GM23338 (cell line): ENCODE results near the gene LRCH4. TPM values are rescaled to one million over a fixed set of nuclear protein-coding genes. Genes with fewer than 3 reads are reported as not detected.

Experiments
- ATAC-seq: fragments of 200-7000 bp; cut with Tn5 transposase; 3 replicates; pipeline ENCODE4 v1.9.1; 2020
- DNase-seq: peaks from one replicate; pipeline ENCODE4 v3.0.0-alpha.2; 2015; ENCODE audit warnings: low spot score
- H2AFZ ChIP-seq: fragments of 200-600 bp; sonication (generic); 2 replicates; pipeline ENCODE4 v1.8.0; 2016; ENCODE audit warnings: antibody characterized with exemption, mild to moderate bottlenecking, moderate library complexity
- H3F3A ChIP-seq: fragments of 200-600 bp; sonication (generic); replicated peaks from 2 replicates; pipeline ENCODE4 v1.8.0; 2017; ENCODE audit warnings: antibody characterized with exemption, mixed run types, low read depth
- H3K27ac ChIP-seq: fragments of 200-600 bp; sonication (generic); 2 replicates; pipeline ENCODE4 v1.6.1; 2016; ENCODE audit warnings: low read depth
- H3K27me3 ChIP-seq: fragments of 200-600 bp; sonication (generic); 2 replicates; pipeline ENCODE4 v1.8.0; 2016; ENCODE audit warnings: mild to moderate bottlenecking, mixed run types, moderate library complexity; ENCODE audit not compliant: insufficient read depth
- H3K36me3 ChIP-seq: fragments of 200-600 bp; sonication (generic); 2 replicates; pipeline ENCODE4 v1.8.0; 2016; ENCODE audit warnings: mild to moderate bottlenecking; ENCODE audit not compliant: insufficient read depth
- H3K4me1 ChIP-seq: fragments of 200-600 bp; sonication (generic); 2 replicates; pipeline ENCODE4 v1.8.0; 2016; ENCODE audit warnings: mild to moderate bottlenecking, moderate library complexity; ENCODE audit not compliant: insufficient read depth
- H3K4me2 ChIP-seq: fragments of 200-600 bp; sonication (generic); 2 replicates; pipeline ENCODE4 v1.7.1; 2017; ENCODE audit warnings: mixed run types
- H3K4me3 ChIP-seq: fragments of 200-600 bp; sonication (generic); 2 replicates; pipeline ENCODE4 v1.6.1; 2016; ENCODE audit warnings: mixed run types
- H3K79me2 ChIP-seq: fragments of 200-600 bp; sonication (generic); replicated peaks from 2 replicates; pipeline ENCODE4 v1.8.0; 2017; ENCODE audit warnings: mild to moderate bottlenecking; ENCODE audit not compliant: insufficient read depth
- H3K9me2 ChIP-seq: fragments of 200-600 bp; sonication (generic); 2 replicates; pipeline ENCODE4 v1.8.0; 2017; ENCODE audit not compliant: insufficient read depth
- H4K20me1 ChIP-seq: fragments of 200-600 bp; sonication (generic); replicated peaks from 2 replicates; pipeline ENCODE4 v1.8.0; 2017; ENCODE audit warnings: mild to moderate bottlenecking; ENCODE audit not compliant: insufficient read depth
- H3K27ac Mint-ChIP-seq: 2 replicates; pipeline ENCODE4 v1.8.0; 2020; ENCODE audit warnings: inconsistent platforms, mild to moderate bottlenecking, moderate library complexity, mixed read lengths
- H3K27me3 Mint-ChIP-seq: 3 replicates; pipeline ENCODE4 v1.8.0; 2022; ENCODE audit warnings: low read depth, mild to moderate bottlenecking, moderate library complexity, mixed read lengths, inconsistent platforms; ENCODE audit not compliant: insufficient read depth, poor library complexity
- H3K36me3 Mint-ChIP-seq: 3 replicates; pipeline ENCODE4 v1.8.0; 2021; ENCODE audit warnings: low read depth, mild to moderate bottlenecking, inconsistent platforms, moderate library complexity, mixed read lengths
- H3K4me1 Mint-ChIP-seq: 3 replicates; pipeline ENCODE4 v1.8.0; 2020; ENCODE audit warnings: mild to moderate bottlenecking, inconsistent platforms, mixed read lengths
- H3K4me3 Mint-ChIP-seq: 3 replicates; pipeline ENCODE4 v1.8.0; 2021; ENCODE audit warnings: moderate library complexity, mild to moderate bottlenecking, inconsistent platforms, mixed read lengths
- H3K9me3 Mint-ChIP-seq: 3 replicates; pipeline ENCODE4 v1.8.0; 2020; ENCODE audit warnings: moderate library complexity, mild to moderate bottlenecking, inconsistent platforms, mixed read lengths
- CREB1 ChIP-seq: fragments of 250-450 bp; sonication (Bioruptor Pico); IDR thresholded peaks from 2 replicates; pipeline ENCODE4 v1.5.0; 2020; ENCODE audit warnings: low read depth, mild to moderate bottlenecking, moderate library complexity
- EZH2 ChIP-seq: fragments of 200-600 bp; sonication (generic); IDR thresholded peaks from one replicate; pipeline ENCODE4 v1.8.0; 2017; ENCODE audit warnings: antibody characterized with exemption, mild to moderate bottlenecking, low read depth; ENCODE audit not compliant: unreplicated experiment
- EZH2phosphoT487 ChIP-seq: fragments of 200-600 bp; sonication (generic); IDR thresholded peaks from one replicate; pipeline ENCODE4 v1.8.1; 2018; ENCODE audit warnings: antibody characterized with exemption; ENCODE audit not compliant: unreplicated experiment
- JUNB ChIP-seq: IDR thresholded peaks from one replicate; pipeline ENCODE4 v1.6.1; 2016; ENCODE audit warnings: antibody characterized with exemption; ENCODE audit not compliant: unreplicated experiment
- NANOG ChIP-seq: IDR thresholded peaks from 2 replicates; pipeline ENCODE4 v1.6.1; 2016; ENCODE audit warnings: antibody characterized with exemption, borderline replicate concordance
- POLR2AphosphoS5 ChIP-seq: IDR thresholded peaks from 2 replicates; pipeline ENCODE4 v1.6.1; 2016; ENCODE audit warnings: antibody characterized with exemption, low read depth
- STAT1 ChIP-seq: IDR thresholded peaks from one replicate; pipeline ENCODE4 v1.6.1; 2016; ENCODE audit warnings: antibody characterized with exemption; ENCODE audit not compliant: unreplicated experiment
- ZNF114 ChIP-seq: fragments of 250-450 bp; sonication (Bioruptor Pico); IDR thresholded peaks from 2 replicates; pipeline ENCODE4 v1.5.0; 2020; ENCODE audit warnings: mild to moderate bottlenecking, moderate library complexity
- ZNF331 ChIP-seq: fragments of 250-450 bp; sonication (Bioruptor Pico); IDR thresholded peaks from 2 replicates; pipeline ENCODE4 v1.5.0; 2020; ENCODE audit warnings: low read depth, mild to moderate bottlenecking, moderate library complexity
- polyA plus RNA-seq: library from polyadenylated mRNA; unstranded; fragments of >200 nt; fragmentation: Nextera tagmentation; extraction: Ambion mirVana; gene quantifications from 2 replicates; pipeline ENCODE4 v1.2.1, GENCODE V29; 2016
- total RNA-seq: library from RNA; depleted of rRNA; stranded (reverse); fragments of >200 nt; shearing (Covaris generic); gene quantifications from 2 replicates; pipeline ENCODE4 v1.2.3, GENCODE V29; 2014
- TF ChIP-seq, protein P1 (sequence below): IDR thresholded peaks from 2 replicates; pipeline ENCODE4 v1.6.1; 2016; ENCODE audit warnings: antibody characterized with exemption
- TF ChIP-seq, protein P2 (sequence below): fragments of 250-450 bp; sonication (Bioruptor Pico); IDR thresholded peaks from 2 replicates; pipeline ENCODE4 v1.5.0; 2020; ENCODE audit warnings: mild to moderate bottlenecking, moderate library complexity
- TF ChIP-seq, protein P3 (sequence below): IDR thresholded peaks from one replicate; pipeline ENCODE4 v1.6.1; 2018; ENCODE audit warnings: antibody characterized with exemption; ENCODE audit not compliant: unreplicated experiment
- TF ChIP-seq, protein P4 (sequence below), 2 experiments: fragments of 200-600 bp in 1 of 2; sonication (generic) in 1 of 2; conservative IDR thresholded peaks; 2 replicates each; pipeline versions ENCODE4 v1.5.1 to v1.6.1; 2016 to 2017; ENCODE audit warnings: antibody characterized with exemption in 2 of 2, low read depth in 2 of 2, mild to moderate bottlenecking in 2 of 2, moderate library complexity in 1 of 2

The LRCH4 gene
- total and polyA plus RNA-seq, 2 experiments from 2014 or later: 21.4 to 51.0 TPM

DNA sequence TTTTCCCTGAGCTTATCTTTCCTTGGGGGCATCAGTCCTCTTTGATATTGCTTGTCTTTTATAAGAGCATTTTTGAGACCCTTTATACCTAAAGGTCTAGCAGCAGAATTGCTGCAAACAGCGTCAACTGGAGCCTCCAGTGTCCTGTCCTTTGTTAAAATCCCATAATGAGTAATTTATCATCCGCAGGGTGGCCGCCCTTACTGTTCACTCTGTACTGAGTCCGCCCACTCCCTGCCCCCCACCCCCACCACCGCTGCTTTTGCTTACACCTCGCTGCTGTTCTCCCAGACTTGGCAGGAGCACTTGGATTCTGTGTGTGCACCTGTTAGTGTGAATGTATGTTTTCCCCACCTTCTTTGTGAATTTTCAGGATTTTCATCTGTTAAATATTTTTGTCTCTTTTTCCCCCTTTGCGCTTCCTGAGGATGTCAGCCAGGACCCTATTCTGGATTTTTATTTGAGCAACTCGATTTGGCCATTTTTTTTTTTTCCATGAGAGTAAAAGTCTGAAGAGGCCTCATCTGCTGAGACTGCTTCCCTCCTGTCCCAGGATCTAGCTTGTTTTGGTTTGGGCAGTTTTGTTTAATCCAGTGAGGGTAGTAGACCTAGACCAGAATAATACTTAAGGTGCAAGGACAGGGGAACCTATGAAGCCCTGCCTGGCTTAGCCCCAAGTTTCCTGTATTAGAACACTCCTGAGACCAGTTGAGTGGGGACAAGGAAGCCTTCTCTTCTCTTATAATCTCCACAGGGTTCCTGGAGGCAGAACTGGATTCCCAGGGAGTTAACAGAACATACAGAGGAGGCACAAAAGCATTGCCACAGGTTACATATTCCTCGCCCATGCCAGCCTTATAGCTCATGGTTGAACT lies 38.8 kb downstream of the LRCH4 start:
- Mint-ChIP-seq H3K4me1 (peaks cover 57% of the 10 kb centered on the region), H3K36me3 (peaks cover 6% of the 10 kb centered on the region), H3K4me3 (no peak overlapping the region), H3K27ac (peak overlapping the region; percentile 59; the same call in 1 of the 2 replicates), H3K9me3 (no peaks in the 10 kb centered on the region), H3K27me3 (peaks cover 5% of the 10 kb centered on the region)
- DNase-seq (no peak), ATAC-seq (no peak)
- Histone ChIP-seq H3K9me2 (no peaks in the 10 kb centered on the region), H3K4me2 (no peak overlapping the region), H4K20me1 (no peaks in the 10 kb centered on the region), H2AFZ (no peak overlapping the region), H3K79me2 (peaks cover 13% of the 10 kb centered on the region), H3K27me3 (no peaks in the 10 kb centered on the region), H3K36me3 (no peaks in the 10 kb centered on the region), H3K27ac (peak overlapping the region; percentile 58; the same call in 1 of the 2 replicates), H3F3A (peaks cover 12% of the 10 kb centered on the region; the same call in 1 of the 2 replicates), H3K4me1 (peaks cover 41% of the 10 kb centered on the region), H3K4me3 (no peak overlapping the region)
- TF ChIP-seq, protein P1, sequence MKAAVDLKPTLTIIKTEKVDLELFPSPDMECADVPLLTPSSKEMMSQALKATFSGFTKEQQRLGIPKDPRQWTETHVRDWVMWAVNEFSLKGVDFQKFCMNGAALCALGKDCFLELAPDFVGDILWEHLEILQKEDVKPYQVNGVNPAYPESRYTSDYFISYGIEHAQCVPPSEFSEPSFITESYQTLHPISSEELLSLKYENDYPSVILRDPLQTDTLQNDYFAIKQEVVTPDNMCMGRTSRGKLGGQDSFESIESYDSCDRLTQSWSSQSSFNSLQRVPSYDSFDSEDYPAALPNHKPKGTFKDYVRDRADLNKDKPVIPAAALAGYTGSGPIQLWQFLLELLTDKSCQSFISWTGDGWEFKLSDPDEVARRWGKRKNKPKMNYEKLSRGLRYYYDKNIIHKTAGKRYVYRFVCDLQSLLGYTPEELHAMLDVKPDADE: no peak
- no peak for TF ChIP-seq ZNF114
- no peak for TF ChIP-seq JUNB
- no peak for TF ChIP-seq CREB1
- TF ChIP-seq STAT1: no peak
- TF ChIP-seq, protein P2, sequence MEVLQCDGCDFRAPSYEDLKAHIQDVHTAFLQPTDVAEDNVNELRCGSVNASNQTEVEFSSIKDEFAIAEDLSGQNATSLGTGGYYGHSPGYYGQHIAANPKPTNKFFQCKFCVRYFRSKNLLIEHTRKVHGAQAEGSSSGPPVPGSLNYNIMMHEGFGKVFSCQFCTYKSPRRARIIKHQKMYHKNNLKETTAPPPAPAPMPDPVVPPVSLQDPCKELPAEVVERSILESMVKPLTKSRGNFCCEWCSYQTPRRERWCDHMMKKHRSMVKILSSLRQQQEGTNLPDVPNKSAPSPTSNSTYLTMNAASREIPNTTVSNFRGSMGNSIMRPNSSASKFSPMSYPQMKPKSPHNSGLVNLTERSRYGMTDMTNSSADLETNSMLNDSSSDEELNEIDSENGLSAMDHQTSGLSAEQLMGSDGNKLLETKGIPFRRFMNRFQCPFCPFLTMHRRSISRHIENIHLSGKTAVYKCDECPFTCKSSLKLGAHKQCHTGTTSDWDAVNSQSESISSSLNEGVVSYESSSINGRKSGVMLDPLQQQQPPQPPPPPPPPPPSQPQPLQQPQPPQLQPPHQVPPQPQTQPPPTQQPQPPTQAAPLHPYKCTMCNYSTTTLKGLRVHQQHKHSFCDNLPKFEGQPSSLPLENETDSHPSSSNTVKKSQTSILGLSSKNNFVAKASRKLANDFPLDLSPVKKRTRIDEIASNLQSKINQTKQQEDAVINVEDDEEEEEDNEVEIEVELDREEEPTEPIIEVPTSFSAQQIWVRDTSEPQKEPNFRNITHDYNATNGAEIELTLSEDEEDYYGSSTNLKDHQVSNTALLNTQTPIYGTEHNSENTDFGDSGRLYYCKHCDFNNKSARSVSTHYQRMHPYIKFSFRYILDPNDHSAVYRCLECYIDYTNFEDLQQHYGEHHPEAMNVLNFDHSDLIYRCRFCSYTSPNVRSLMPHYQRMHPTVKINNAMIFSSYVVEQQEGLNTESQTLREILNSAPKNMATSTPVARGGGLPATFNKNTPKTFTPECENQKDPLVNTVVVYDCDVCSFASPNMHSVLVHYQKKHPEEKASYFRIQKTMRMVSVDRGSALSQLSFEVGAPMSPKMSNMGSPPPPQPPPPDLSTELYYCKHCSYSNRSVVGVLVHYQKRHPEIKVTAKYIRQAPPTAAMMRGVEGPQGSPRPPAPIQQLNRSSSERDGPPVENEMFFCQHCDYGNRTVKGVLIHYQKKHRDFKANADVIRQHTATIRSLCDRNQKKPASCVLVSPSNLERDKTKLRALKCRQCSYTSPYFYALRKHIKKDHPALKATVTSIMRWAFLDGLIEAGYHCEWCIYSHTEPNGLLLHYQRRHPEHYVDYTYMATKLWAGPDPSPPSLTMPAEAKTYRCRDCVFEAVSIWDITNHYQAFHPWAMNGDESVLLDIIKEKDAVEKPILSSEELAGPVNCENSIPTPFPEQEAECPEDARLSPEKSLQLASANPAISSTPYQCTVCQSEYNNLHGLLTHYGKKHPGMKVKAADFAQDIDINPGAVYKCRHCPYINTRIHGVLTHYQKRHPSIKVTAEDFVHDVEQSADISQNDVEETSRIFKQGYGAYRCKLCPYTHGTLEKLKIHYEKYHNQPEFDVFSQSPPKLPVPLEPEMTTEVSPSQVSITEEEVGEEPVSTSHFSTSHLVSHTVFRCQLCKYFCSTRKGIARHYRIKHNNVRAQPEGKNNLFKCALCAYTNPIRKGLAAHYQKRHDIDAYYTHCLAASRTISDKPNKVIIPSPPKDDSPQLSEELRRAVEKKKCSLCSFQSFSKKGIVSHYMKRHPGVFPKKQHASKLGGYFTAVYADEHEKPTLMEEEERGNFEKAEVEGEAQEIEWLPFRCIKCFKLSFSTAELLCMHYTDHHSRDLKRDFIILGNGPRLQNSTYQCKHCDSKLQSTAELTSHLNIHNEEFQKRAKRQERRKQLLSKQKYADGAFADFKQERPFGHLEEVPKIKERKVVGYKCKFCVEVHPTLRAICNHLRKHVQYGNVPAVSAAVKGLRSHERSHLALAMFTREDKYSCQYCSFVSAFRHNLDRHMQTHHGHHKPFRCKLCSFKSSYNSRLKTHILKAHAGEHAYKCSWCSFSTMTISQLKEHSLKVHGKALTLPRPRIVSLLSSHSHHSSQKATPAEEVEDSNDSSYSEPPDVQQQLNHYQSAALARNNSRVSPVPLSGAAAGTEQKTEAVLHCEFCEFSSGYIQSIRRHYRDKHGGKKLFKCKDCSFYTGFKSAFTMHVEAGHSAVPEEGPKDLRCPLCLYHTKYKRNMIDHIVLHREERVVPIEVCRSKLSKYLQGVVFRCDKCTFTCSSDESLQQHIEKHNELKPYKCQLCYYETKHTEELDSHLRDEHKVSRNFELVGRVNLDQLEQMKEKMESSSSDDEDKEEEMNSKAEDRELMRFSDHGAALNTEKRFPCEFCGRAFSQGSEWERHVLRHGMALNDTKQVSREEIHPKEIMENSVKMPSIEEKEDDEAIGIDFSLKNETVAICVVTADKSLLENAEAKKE (CRISPR knock-in tag): no peak
- no peak for TF ChIP-seq EZH2
- TF ChIP-seq, protein P3, sequence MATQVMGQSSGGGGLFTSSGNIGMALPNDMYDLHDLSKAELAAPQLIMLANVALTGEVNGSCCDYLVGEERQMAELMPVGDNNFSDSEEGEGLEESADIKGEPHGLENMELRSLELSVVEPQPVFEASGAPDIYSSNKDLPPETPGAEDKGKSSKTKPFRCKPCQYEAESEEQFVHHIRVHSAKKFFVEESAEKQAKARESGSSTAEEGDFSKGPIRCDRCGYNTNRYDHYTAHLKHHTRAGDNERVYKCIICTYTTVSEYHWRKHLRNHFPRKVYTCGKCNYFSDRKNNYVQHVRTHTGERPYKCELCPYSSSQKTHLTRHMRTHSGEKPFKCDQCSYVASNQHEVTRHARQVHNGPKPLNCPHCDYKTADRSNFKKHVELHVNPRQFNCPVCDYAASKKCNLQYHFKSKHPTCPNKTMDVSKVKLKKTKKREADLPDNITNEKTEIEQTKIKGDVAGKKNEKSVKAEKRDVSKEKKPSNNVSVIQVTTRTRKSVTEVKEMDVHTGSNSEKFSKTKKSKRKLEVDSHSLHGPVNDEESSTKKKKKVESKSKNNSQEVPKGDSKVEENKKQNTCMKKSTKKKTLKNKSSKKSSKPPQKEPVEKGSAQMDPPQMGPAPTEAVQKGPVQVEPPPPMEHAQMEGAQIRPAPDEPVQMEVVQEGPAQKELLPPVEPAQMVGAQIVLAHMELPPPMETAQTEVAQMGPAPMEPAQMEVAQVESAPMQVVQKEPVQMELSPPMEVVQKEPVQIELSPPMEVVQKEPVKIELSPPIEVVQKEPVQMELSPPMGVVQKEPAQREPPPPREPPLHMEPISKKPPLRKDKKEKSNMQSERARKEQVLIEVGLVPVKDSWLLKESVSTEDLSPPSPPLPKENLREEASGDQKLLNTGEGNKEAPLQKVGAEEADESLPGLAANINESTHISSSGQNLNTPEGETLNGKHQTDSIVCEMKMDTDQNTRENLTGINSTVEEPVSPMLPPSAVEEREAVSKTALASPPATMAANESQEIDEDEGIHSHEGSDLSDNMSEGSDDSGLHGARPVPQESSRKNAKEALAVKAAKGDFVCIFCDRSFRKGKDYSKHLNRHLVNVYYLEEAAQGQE: no peak
- no peak for TF ChIP-seq POLR2AphosphoS5
- TF ChIP-seq ZNF331 (CRISPR knock-in tag): no peak
- no peak for TF ChIP-seq NANOG
- TF ChIP-seq, protein P4, sequence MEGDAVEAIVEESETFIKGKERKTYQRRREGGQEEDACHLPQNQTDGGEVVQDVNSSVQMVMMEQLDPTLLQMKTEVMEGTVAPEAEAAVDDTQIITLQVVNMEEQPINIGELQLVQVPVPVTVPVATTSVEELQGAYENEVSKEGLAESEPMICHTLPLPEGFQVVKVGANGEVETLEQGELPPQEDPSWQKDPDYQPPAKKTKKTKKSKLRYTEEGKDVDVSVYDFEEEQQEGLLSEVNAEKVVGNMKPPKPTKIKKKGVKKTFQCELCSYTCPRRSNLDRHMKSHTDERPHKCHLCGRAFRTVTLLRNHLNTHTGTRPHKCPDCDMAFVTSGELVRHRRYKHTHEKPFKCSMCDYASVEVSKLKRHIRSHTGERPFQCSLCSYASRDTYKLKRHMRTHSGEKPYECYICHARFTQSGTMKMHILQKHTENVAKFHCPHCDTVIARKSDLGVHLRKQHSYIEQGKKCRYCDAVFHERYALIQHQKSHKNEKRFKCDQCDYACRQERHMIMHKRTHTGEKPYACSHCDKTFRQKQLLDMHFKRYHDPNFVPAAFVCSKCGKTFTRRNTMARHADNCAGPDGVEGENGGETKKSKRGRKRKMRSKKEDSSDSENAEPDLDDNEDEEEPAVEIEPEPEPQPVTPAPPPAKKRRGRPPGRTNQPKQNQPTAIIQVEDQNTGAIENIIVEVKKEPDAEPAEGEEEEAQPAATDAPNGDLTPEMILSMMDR (conservative IDR thresholded peaks at IDR 0.05; ENCODE audit: low read depth in 2 of 2): no peak
- TF ChIP-seq EZH2phosphoT487: no peak
